A673 (cell line): ENCODE results near the gene IGF2.

Experiments
- CTCF ChIP-seq: fragments of 300-800, 200-600 bp; sonication (generic); conservative IDR thresholded peaks from 2 replicates; pipeline ENCODE4 v1.5.1; 2017; ENCODE audit warnings: low read depth, mild to moderate bottlenecking, antibody characterized with exemption, low read length, moderate library complexity, mixed read lengths
- EZH2 ChIP-seq: fragments of 200-600 bp; sonication (generic); IDR thresholded peaks from 2 replicates; pipeline ENCODE4 v1.6.1; 2017; ENCODE audit warnings: borderline replicate concordance, low read depth, mild to moderate bottlenecking, mixed read lengths, antibody characterized with exemption, low read length; ENCODE audit not compliant: poor library complexity, severe bottlenecking

GRCh38 chr11:2172676-2173075 lies 33.5 kb upstream of the IGF2 start:
- no peak for TF ChIP-seq CTCF
- no peak for TF ChIP-seq EZH2
